Kidney epithelial cell (primary cell): Measurements from ENCODE around the gene TAF5. TPM values are rescaled to one million over a fixed set of nuclear protein-coding genes. Genes with fewer than 3 reads are reported as not detected.

Source experiments
- DNase-seq: peaks from one replicate; pipeline ENCODE4 v3.0.0-alpha.2; 2010; ENCODE audit warnings: low read depth
- H3K27me3 ChIP-seq: 2 replicates; pipeline ENCODE4 v1.6.0; 2011; ENCODE audit warnings: low read length; ENCODE audit not compliant: control insufficient read depth, insufficient read depth
- H3K36me3 ChIP-seq: 2 replicates; pipeline ENCODE4 v1.5.1; 2011; ENCODE audit warnings: low read length; ENCODE audit not compliant: control insufficient read depth, insufficient read depth
- H3K4me3 ChIP-seq: 2 replicates; pipeline ENCODE4 v1.5.1; 2011; ENCODE audit warnings: low read depth, mild to moderate bottlenecking, control low read depth, low read length
- total RNA-seq: library from RNA; depleted of rRNA; stranded (reverse); fragments of >200 nt; gene quantifications from 2 replicates; pipeline ENCODE4 v1.2.3, GENCODE V29; 2015
- TF ChIP-seq, protein P1 (sequence below): IDR thresholded peaks from 2 replicates; pipeline ENCODE4 v1.5.1; 2011; ENCODE audit warnings: mild to moderate bottlenecking, moderate library complexity, low read length, control low read depth, inconsistent platforms; ENCODE audit not compliant: insufficient read depth, poor library complexity, severe bottlenecking

The TAF5 gene
- total RNA-seq, 1 donor from 2014 or later, result 2.6 TPM

DNA sequence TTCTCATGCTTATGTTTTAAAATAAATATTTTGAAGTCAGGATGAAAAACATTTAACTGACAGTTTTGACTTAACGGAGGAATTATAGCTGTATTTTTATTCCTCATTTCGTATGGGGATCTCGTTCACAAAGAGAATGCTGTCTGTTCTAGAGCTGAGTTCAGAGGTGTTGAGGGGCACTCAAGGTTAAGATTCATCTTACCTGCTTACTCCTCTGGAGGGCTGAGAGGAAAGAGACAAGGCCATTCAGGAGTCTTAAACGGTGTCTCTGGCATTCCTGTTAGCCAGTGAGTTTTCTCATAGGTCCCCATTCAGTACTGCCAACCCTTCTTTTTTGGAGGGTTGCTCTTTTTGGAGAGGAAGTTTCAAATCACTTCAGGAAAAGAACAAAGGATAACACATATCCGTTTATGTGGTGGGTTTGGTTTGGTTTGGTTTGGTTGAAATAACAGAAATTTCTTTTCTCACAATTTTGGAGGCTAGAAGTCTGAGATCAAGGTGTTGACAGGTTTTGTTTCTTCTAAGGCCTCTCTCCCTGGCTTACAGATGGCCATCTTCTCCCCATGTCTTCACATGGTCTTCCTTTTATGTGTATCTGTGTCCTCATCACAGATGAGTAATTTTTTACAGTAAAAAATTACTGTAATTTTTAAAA lies 61.3 kb downstream of the TAF5 start:
- Histone ChIP-seq H3K4me3 (no peak overlapping the region), H3K27me3 (no peaks in the 10 kb centered on the region), H3K36me3 (peaks cover 2% of the 10 kb centered on the region)
- DNase-seq, result no peak
- TF ChIP-seq, protein P1, sequence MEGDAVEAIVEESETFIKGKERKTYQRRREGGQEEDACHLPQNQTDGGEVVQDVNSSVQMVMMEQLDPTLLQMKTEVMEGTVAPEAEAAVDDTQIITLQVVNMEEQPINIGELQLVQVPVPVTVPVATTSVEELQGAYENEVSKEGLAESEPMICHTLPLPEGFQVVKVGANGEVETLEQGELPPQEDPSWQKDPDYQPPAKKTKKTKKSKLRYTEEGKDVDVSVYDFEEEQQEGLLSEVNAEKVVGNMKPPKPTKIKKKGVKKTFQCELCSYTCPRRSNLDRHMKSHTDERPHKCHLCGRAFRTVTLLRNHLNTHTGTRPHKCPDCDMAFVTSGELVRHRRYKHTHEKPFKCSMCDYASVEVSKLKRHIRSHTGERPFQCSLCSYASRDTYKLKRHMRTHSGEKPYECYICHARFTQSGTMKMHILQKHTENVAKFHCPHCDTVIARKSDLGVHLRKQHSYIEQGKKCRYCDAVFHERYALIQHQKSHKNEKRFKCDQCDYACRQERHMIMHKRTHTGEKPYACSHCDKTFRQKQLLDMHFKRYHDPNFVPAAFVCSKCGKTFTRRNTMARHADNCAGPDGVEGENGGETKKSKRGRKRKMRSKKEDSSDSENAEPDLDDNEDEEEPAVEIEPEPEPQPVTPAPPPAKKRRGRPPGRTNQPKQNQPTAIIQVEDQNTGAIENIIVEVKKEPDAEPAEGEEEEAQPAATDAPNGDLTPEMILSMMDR, result no peak

DNA sequence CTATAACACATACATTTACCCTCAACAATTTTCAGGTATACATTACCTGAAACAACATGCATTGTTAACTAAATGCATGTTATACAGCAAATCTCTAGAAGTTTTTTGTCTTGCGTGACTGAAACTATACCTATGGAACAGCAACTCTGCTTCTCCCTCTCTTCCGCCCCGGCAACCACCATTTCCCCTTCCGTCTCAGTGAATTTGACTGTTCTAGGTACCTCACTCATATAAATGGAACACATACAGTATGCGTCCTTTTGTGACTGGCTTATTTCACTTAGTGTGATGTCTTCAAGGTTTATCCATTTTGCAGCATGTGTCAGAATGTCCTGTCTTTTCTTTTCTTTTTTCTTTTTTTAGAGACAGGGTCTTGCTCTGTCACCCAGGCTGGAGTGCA lies 61.9 kb downstream of the TAF5 start:
- Histone ChIP-seq H3K36me3 (peaks cover 2% of the 10 kb centered on the region), H3K27me3 (no peaks in the 10 kb centered on the region), H3K4me3 (no peak overlapping the region)
- no peak for DNase-seq
- TF ChIP-seq, protein P1, result no peak

DNA sequence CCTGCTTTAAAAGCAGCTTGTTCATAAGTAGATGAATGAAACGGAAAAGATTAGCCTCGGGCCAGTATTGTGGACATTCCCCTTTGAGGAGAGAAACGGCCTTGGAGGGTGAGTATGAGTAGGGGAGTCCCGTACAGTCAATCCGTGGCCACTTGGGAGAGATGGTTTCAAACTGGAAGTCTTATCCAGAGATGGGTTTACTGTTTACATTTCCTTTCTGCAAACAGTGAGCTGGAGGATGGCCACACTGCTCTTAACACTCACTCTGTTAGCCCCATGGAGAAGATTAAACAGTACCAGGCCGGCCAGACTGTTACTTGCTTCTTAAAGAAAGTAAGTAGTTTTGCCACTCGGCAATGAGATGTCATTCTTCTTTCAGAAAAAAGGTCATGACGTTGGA lies 64.1 kb downstream of the TAF5 start:
- peaks cover 3% of the 10 kb centered on the region for H3K36me3 ChIP-seq
- TF ChIP-seq, protein P1, result no peak
- no peak for DNase-seq
- no peak overlapping the region for H3K4me3 ChIP-seq
- H3K27me3 ChIP-seq, result no peaks in the 10 kb centered on the region

DNA sequence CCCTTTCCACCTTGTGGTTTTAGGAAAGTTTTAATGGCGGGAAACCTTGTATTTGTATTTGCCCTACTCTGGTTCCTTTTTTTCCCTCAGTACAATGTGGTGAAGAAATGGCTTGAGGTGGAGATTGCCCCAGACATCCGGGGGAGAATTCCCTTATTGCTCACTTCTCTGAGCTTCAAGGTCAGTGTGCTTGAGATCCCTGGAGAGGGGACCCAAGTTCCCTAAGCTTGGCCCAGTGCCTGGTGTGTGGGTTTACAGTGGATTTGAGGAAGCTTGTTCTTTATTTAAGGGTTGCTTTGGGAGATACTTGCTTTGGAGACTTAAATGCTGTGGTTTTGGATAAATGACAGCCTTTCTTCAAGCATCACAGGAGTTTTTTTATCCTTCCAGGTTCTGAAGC lies 66.1 kb downstream of the TAF5 start:
- H3K27me3 ChIP-seq, result no peaks in the 10 kb centered on the region
- DNase-seq, result no peak
- TF ChIP-seq, protein P1, result no peak
- no peak overlapping the region for H3K4me3 ChIP-seq
- peaks cover 3% of the 10 kb centered on the region for H3K36me3 ChIP-seq

Other genes starting within 250 kb of the TAF5 start
- gene NT5C2, start 174.7 kb upstream of the TAF5 start, total RNA-seq, result 81.5 and 90.7 TPM in 2 replicates
- gene RPEL1, start 122.1 kb upstream of the TAF5 start, total RNA-seq, result 0.04 TPM in 1 of 2 replicates, not detected in the other
- 8.1 and 9.2 TPM in 2 replicates for gene INA, start 90.8 kb upstream of the TAF5 start, total RNA-seq
- gene PCGF6, start 16.8 kb upstream of the TAF5 start, total RNA-seq, result 9.2 and 13.3 TPM in 2 replicates
- 384 and 433 TPM in 2 replicates for gene ATP5MK, start 28.5 kb downstream of the TAF5 start, total RNA-seq
- gene PDCD11, start 28.6 kb downstream of the TAF5 start, total RNA-seq, result 49.2 and 53.0 TPM in 2 replicates
- gene CALHM2, start 84.4 kb downstream of the TAF5 start, total RNA-seq, result 0.07 and 0.25 TPM in 2 replicates
- gene CALHM1, start 90.9 kb downstream of the TAF5 start, total RNA-seq, result not detected in 2 replicates
- gene CALHM3, start 111.3 kb downstream of the TAF5 start, total RNA-seq, result not detected in 2 replicates
- 1.3 and 2.1 TPM in 2 replicates for gene NEURL1, start 125.7 kb downstream of the TAF5 start, total RNA-seq